ENCODE measurements around the gene FAM3A. TPM values are rescaled to one million over a fixed set of nuclear protein-coding genes. Genes with fewer than 3 reads are reported as not detected.

The FAM3A gene
- total RNA-seq, 2 donors from 2014 or later: 63.1 to 71.1 TPM

DNA sequence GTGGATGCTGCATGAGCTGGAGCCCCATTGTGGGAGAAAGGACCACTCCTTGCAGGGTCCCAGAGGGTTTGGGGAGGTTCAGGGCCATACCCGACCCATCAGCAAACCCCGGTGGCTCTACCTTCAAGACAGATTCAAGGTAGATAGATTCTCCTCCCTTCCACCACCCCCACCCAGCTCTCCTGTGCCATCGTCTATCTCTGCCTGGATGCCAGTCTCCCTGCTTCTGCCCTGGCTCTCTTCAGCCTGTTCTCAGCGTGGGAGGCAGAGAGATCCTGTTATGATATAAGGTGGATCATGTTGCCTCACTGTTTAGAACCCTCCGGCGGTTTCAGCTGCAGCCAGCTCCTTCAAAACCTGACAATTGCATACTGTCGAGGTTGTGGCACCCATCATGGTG, 42.3 kb downstream of the FAM3A start:
- Histone ChIP-seq H3K27ac (no peak overlapping the region), H3K4me1 (no peaks in the 10 kb centered on the region), H3K27me3 (no peaks in the 10 kb centered on the region), H3K9me3 (no peaks in the 10 kb centered on the region), H3K4me3 (no peak overlapping the region), H3K36me3 (no peaks in the 10 kb centered on the region), H3K9ac (ENCODE audit: low read depth in 2 of 2, low read length in 2 of 2) (no peak overlapping the region)
- DNase-seq: no peak
- TF ChIP-seq, protein P1, sequence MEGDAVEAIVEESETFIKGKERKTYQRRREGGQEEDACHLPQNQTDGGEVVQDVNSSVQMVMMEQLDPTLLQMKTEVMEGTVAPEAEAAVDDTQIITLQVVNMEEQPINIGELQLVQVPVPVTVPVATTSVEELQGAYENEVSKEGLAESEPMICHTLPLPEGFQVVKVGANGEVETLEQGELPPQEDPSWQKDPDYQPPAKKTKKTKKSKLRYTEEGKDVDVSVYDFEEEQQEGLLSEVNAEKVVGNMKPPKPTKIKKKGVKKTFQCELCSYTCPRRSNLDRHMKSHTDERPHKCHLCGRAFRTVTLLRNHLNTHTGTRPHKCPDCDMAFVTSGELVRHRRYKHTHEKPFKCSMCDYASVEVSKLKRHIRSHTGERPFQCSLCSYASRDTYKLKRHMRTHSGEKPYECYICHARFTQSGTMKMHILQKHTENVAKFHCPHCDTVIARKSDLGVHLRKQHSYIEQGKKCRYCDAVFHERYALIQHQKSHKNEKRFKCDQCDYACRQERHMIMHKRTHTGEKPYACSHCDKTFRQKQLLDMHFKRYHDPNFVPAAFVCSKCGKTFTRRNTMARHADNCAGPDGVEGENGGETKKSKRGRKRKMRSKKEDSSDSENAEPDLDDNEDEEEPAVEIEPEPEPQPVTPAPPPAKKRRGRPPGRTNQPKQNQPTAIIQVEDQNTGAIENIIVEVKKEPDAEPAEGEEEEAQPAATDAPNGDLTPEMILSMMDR (IDR thresholded peaks at IDR 0.05): no peak
- intact Hi-C loops (cut with DNase I): no loop called here

- Histone ChIP-seq H3K9ac (ENCODE audit: low read depth in 2 of 2, low read length in 2 of 2) (no peak overlapping the region), H3K27me3 (no peaks in the 10 kb centered on the region), H3K4me1 (no peaks in the 10 kb centered on the region), H3K4me3 (no peak overlapping the region), H3K9me3 (no peaks in the 10 kb centered on the region), H3K36me3 (no peaks in the 10 kb centered on the region), H3K27ac (no peak overlapping the region)
- intact Hi-C loops (cut with DNase I): no loop called here
- no peak for DNase-seq
- TF ChIP-seq, protein P1 (IDR thresholded peaks at IDR 0.05): no peak
Observed at GRCh38 chrX:154472685-154473632, 43.1 kb downstream of the FAM3A start.

DNA sequence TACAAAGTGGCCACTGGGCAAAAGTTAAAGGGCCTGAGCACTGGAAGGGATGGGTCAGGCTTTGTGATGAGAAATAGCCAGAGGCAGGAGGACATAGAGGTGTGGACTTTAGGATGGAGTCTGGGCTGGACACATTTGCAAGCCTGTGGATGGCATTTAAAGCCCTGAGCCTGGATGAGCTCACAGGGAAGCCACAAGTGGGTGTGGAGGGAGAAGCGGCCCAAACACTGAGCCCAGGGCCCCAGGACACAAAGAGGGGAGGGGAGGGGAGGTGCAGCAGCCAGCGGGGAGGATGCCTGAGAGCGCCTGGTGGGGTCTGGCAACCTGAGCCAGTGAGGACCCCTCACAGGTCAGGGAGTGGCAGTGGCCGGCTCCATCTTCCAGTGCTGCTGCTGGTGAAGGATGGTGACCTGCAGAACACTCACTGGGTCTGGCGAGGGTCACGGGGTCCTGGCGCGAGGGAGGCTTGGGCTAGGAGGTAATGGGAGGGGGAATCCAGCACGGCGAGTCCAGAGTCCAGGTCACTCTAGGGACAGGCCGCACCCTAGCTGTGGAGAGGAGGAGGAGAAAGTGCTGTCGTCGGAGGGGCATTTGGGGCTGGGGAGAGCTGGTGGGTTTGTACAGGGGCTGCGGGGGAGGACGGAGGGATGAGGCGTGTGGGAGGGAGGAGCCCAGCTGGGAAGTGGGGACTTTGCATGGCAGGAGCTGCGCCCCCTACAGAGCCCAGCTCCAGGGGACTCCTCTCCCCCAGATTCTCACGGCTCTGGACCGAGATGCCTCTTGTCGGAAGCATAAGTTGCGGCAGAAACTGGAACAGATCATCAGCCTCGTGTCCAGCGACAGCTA, 44.0 kb downstream of the FAM3A start:
- no peak overlapping the region for H3K4me3 ChIP-seq
- H3K9me3 ChIP-seq: no peaks in the 10 kb centered on the region
- H3K36me3 ChIP-seq: no peaks in the 10 kb centered on the region
- TF ChIP-seq, protein P1 (IDR thresholded peaks at IDR 0.05): no peak
- no peak overlapping the region for H3K27ac ChIP-seq
- no peaks in the 10 kb centered on the region for H3K4me1 ChIP-seq
- DNase-seq: no peak
- intact Hi-C loops (cut with DNase I): no loop called here
- no peaks in the 10 kb centered on the region for H3K27me3 ChIP-seq
- H3K9ac ChIP-seq (ENCODE audit: low read depth in 2 of 2, low read length in 2 of 2): no peak overlapping the region

DNA sequence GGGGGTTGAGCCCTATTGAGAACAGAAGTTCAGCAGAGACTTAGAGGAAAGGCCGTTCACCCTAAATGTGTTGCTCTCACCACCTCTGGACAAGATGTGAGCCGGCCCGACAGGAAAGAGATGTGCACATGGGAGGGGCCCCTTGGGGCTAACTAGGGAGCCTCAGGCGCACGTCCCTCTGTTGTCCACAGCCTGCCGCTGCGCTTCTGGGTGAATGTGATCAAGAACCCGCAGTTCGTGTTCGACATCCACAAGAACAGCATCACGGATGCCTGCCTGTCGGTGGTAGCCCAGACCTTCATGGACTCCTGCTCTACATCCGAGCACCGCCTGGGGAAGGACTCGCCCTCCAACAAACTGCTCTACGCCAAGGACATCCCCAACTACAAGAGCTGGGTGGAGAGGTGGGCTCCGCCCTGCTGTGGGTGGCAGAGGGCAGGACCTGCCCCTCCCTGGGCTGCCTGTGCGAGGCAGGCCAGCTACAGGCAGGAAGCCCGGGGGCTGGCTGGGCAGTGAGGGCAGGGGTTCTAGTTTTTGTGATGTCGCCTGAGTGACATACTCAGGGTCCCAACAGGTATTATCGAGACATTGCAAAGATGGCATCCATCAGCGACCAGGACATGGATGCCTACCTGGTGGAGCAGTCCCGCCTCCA, 45.0 kb downstream of the FAM3A start:
- TF ChIP-seq, protein P1 (IDR thresholded peaks at IDR 0.05): no peak
- H3K9ac ChIP-seq (ENCODE audit: low read depth in 2 of 2, low read length in 2 of 2): no peak overlapping the region
- H3K4me3 ChIP-seq: no peak overlapping the region
- H3K36me3 ChIP-seq: no peaks in the 10 kb centered on the region
- H3K27ac ChIP-seq: no peak overlapping the region
- no peaks in the 10 kb centered on the region for H3K27me3 ChIP-seq
- H3K9me3 ChIP-seq: no peaks in the 10 kb centered on the region
- no peak for DNase-seq
- H3K4me1 ChIP-seq: no peaks in the 10 kb centered on the region
- intact Hi-C loops (cut with DNase I): no loop called here

DNA sequence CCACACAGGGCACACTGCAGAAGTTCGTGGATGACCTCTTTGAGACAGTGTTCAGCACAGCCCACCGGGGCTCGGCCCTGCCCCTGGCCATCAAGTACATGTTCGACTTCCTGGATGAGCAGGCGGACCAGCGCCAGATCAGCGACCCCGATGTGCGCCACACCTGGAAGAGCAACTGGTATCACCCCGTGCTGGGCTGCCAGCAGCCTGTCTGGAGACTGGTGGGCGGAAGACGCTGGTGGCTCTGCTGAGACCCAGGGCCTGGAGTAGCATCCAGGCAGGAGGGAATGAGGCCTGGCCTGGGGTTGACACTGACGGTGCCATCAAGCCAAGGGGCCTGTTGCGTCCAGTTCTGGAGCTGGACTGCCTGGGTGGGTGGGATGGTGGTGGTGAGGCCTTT, 45.6 kb downstream of the FAM3A start:
- intact Hi-C loops (cut with DNase I): no loop called here
- no peaks in the 10 kb centered on the region for H3K4me1 ChIP-seq
- TF ChIP-seq, protein P1 (IDR thresholded peaks at IDR 0.05): no peak
- no peaks in the 10 kb centered on the region for H3K36me3 ChIP-seq
- no peak for DNase-seq
- H3K27ac ChIP-seq: no peak overlapping the region
- no peaks in the 10 kb centered on the region for H3K9me3 ChIP-seq
- H3K4me3 ChIP-seq: no peak overlapping the region
- no peaks in the 10 kb centered on the region for H3K27me3 ChIP-seq
- no peak overlapping the region for H3K9ac ChIP-seq (ENCODE audit: low read depth in 2 of 2, low read length in 2 of 2)

Measured in colonic mucosa (tissue), 4 donors.